Right forelimb (tissue), 1 donor: ENCODE results near the gene CFAP46.
"Not testable (repeated sequence)": the region's sequence is repeated elsewhere in the genome, so short reads cannot be mapped to it uniquely, and the experiment has no call there.

Experiments used
- DNase-seq: peaks from one replicate; pipeline ENCODE4 v3.0.0-alpha.2; 2018

The CFAP46 gene

DNA sequence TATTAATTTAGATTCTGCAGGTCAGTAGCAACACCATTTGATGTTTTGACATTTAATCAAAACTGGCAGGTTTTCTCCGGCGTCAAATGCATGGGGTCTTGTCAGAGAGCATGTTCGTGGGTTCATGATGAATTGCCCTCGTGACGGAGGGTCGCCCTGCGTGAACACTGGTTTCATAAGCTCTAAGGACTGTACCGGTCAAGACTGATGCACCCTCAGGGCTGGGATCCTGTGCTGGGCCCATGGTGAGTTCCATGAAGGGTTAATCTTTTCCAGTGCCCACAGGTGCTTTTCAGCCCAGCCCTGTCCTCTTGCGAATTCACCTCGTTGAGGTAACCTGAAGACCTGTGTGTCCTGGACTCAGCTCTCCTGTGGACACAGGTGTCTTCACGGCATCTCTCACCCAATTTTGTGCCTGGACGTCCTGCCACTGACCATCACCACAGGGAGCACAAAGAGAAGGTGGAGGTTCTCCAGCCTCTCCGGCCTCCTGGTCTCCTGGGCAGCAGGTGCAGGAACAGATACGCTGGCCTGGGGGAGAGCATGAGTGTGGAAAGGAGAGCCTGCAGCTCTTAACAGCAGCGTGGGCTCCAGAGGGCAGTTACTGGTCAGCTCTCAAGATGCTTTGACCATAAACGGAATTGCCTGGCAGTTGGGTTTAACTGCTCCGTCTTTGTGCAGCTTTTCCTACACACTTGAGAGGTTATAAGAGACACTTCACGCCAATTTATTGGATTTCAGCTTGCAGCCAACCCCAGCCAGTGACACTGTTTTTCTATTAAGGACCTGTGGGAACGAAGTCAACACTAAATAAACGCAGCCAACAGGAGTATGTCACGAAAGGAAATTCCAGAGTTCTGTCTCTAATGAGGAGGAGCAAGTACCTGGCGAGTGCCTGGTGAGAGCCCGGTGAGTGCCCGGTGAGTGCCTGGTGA lies 37.4 kb upstream of the CFAP46 start:
- DNase-seq = no peak

GRCh38 chr10:132978542-132978941 lies 36.2 kb upstream of the CFAP46 start:
- no peak for DNase-seq

DNA sequence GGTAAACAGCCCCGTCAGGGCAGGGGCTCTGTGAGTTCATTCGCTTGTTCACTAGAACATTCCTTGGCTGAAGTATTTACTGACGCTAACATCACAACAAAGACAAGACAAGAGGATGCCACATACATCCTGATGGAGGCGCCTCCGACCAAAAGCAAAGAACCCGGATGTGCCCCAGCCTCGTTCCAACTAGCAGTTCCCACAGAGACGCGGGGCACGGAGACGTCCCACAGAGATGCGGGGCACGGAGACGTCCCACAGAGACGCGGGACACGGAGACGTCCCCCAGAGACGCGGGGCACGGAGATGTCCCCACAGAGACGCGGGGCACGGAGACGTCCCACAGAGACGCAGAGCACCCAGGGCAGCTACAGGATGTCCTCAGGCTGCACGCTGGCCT lies 35.4 kb upstream of the CFAP46 start:
- no peak for DNase-seq

DNA sequence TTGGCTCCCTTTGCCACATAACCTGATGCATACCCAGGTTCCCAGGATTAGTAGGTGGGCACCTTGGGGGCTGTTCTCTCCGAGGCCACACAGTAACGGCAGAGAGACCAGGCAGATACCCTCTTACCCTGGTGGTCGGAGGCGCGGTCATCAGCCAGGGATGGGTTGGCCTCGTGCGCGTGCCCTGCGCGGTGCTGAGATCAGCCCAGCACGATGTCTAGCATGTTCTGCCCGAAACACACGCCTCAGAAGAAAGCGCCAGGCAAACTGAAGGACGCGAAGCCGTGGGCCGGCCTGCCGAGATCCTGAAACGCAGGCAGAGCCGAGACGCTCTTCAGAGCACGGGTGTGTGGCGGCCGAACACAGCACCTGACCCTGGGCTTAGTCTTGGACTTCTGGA lies 34.7 kb upstream of the CFAP46 start:
- no peak for DNase-seq

DNA sequence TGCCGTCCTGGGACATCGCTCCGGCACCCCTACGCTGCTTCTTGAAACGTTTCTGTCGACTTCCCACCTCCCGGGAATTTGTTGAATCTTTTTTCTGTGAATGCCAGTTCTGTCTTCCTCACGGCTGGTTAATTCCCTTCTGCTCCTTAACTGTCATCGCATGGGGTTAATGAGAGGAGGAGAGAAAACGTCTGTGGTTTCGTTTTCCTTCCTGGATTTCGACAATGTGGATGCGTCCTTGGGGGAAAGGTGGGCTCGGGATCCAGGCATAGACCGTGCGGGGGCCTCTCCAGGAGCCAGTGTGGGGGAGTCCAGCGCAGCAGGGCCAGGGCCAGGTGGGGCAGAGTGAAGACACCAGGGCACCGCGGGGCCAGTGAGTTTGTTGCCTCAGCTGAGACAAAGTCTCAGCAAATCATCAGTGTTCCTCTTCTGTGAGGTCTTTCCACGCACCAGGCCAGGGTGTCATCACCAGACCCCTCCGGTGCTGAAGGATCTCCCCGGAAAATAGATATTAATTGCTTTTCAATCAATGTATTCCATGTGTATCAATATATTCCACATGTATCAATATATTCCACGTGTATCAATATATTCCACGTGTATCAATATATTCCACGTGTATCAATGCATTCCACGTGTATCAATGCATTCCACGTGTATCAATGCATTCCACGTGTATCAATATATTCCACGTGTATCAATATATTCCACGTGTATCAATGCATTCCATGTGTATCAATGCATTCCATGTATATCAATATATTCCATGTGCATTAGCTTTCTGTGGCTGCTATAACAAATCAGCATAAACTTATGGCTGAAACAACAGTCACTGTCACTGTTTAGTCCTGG lies 33.7 kb upstream of the CFAP46 start:
- no peak for DNase-seq

DNA sequence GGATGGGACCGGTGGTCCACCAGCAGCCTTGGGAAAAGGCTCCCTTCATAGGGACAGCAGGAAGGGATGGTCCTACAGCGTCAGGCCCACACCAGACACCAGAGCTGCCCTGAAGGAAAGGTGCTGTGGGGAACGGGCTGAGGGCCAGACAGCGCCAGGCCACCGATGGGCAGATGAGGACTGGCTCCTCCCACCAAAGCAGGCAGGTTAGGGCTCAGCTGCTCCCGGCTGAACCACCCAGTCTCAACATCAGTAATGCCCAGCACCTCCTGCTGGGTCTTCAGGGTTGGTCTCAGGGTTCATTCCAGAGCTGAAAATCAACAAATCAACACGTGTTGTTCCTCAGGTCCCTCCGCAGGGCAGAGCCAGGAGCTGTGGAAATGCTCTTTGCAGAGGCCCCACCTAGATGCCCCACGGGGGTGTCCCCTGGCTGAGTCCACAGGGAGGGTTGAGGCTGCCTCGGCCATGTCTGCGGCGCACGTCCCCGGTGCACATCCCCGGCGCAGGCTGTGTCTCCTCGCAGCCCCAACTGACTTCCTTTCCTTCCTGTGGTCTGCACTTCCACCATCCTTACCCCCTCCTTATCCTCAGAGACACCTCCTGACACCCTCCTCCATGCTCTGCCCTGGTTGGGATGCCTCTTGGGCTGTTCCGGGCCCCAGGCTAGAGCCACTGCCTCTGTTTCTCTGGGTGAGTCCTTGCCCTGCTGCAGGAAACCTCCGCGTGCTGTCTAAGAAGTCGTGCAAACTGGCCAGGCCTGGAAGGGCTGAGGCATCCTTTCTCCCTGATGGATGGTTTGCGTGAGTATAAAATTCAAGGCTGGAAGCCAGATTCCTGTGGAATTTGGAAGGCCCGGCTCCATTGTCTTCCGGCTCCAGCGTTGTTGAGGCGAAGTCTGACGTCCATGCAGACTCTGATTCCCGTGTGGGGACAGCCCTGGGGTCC lies 32.8 kb upstream of the CFAP46 start:
- DNase-seq = no peak

DNA sequence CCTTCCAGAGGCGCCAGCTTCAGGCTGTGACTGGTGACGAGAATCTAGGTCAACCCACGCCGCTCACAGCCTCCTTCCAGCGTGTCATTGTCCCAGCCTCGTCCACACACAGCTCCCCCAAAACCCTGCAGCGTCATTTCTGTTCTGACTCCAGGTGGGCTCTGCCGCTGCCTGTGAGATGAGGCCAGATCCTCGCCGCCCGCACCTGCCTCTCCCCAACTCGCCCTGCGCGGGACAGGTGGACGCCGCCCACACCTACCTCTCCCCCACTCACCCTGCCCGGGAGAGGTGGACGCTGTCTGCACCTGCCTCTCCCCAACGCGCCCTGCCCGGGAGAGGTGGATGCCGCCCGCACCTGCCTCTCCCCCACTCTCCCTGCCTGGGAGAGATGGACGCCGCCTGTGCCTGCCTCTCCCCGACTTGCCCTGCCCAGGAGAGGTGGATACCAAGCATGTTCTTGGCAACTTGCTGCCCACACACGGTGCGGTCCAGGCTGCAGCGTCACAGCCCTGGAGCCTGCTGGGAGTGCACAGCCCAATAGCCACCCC lies 32.0 kb upstream of the CFAP46 start:
- no peak for DNase-seq

DNA sequence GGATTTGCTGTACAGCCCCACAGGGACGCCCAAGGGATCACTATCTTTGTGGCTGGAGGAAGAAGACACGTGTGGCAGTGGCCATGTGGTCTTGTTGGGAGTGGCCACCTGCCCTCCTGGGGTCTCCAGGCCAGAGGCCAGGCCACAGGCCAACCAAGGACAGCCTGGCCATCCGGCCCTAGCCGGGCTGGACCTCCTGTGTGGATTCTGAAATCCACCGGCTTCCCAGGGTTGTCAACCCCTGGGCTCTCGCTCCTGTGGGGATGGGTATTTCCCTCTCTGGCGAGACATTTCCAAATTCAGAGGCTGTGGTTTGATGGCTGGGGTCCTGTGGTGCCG lies 31.5 kb upstream of the CFAP46 start:
- DNase-seq = no peak

GRCh38 chr10:132972986-132973902 lies 30.9 kb upstream of the CFAP46 start:
- DNase-seq = no peak

DNA sequence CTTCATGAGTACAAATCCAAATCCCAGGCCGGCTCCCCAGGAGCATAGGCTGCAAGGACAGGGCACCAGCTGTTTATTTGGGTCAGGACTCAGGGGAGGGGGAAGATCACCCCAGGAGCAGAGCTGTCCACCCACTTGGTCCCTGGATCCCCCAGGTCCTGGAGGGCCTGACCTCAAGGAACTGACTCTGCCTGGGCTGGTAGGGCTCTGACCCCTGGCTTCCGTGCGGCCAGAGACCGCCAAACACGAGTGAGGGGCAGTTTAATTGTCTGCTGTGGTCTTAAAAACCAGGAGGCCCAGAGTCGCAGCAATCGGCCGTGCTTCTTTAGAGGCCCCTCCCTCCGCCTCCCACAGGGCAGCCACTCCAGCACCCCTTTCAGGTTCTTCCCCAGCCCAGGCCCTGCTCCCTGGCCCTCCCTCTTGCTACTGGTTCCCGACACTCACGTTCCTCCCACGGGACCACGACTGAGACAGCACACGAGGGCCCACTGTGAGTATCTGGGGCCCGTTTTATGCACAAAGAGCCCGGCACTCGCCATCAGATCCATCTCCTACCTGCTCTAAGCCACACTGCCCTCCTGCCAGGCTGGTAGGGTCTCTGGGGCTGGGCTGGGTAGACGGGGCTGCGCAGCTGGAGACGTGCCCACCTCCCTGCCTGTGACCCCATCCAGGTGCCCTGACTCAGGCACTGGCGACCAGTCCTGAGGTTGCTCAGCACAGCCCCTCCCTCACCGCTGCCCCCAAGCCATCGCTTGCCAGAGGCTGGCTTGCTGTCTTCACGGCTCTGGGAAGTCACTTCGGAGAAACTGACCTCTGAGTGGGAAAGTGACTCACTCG lies 30.0 kb upstream of the CFAP46 start:
- DNase-seq = no peak

DNA sequence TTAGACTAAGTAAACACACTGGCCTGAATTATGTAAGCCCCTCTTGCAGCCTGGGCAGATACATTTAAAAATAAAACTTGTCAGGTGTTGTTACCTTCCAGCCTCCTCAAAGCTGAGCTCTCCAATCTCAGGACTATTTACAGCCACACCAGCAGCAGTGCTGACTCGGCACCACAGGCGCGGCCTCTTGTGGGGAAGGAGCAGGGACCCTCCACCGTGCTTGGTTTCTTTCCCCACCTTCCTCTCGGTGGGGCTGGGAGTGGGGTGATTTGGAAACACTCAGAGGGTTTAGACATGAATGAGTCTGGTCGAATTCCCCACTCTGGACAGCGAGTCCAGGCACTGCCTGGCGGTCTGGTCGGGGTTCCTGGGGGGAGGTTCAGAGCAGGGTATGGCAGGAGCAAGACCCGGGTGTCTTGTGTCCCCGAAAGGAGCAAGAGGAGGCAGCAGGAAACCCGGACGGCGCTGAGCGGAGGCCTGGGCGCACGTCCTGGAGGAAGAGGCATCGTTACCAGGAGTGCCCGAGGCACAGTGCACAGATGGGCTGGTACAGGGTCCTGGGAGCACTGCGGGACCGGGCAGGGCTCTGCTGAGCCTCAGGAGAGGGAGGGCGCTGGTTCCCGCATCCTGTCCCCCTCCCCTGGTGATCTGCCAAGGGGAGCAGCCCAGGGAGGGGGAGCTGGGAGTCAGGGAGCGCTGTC lies 29.2 kb upstream of the CFAP46 start:
- DNase-seq = no peak

- no peak for DNase-seq
Measured at GRCh38 chr10:132970641-132971438, 28.5 kb upstream of the CFAP46 start.

- DNase-seq = no peak
Measured at GRCh38 chr10:132967540-132967939, 25.2 kb upstream of the CFAP46 start.

GRCh38 chr10:132965411-132966057 lies 23.2 kb upstream of the CFAP46 start:
- no peak for DNase-seq

DNA sequence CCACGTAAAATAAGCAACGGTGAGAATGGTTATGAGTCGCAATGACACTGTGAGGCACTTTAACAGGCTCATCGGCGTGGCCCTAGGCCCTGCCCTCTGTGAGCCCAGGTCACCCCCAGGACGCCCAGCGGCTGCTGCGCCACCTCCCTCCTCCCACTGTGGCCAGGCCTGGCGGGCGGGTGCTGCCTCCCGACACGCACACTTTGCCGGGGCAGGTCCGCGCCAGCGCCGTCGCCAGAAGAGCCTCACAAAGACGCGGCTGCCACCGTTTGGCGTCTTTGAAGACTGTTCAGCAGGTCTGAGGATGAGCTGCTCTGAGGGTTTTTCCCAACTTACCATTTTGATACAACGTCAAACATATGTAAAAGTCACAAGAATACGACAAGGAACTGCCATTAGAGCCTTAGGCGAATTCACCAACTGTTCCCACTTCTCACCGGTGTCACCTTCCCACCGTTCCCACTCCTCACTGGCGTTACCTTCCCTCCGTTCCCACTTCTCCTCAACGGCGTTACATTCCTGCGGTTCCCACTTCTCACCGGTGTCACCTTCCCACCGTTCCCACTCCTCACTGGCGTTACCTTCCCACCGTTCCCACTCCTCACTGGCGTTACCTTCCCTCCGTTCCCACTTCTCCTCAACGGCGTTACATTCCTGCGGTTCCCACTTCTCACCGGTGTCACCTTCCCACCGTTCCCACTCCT lies 22.5 kb upstream of the CFAP46 start:
- not testable (repeated sequence) for DNase-seq

- no peak for DNase-seq
Measured at GRCh38 chr10:132964231-132964630, 21.9 kb upstream of the CFAP46 start.

DNA sequence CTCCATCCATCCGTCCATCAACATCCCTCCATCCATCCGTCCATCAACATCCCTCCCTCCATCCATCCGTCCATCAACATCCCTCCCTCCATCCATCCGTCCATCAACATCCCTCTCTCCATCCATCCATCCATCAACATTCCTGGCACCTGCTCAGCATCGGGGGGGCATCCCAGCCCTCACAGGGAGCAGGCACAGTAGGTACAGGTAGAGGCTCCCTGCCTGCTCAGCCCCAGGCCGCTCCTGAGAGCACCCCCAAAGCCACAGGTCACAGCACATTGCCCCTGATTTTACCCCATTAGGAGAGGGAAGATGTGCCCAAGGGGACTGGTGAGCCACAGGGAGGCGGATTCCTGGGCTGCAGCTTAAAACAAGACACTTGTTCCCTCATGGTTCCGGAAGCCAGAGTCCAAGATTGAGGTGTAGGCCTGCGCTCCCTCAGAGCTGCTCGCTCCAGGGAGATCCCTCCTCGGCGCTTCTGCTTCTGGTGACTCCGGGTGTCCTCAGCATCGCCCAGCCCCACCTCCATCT lies 21.1 kb upstream of the CFAP46 start:
- no peak for DNase-seq
